GM19035 (cell line): ENCODE results near the gene GABRG3.

Experiments used
- ATAC-seq: cut with Tn5 transposase; IDR thresholded peaks from one replicate; pipeline ENCODE4 v1.9.1; 2021; ENCODE audit not compliant: unreplicated experiment

Gene GABRG3

DNA sequence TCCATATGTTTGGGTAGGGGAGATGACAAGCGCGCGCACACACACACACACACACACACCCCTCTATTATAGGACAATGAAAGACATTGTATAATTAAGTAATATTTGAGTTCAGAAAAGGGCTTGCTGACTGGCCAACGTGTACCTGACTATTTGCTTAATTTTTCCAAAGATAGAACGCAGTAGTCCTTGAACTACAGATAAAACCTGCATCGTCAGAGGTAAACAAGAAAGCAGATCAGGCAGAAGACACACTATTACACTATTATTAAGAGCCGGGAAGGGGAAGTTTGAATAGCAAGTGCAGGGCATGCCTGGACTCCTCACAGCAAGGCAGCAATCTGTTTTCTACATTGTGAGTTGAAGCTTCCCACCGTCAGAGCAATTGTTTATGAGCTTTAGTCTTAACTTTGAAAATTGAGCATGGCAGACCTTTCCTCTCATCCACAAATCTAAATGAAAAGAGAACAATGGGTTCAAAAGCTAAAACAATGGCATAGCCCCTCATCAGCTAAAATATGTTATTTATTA, 427.7 kb downstream of the GABRG3 start:
- ATAC-seq = no peak

DNA sequence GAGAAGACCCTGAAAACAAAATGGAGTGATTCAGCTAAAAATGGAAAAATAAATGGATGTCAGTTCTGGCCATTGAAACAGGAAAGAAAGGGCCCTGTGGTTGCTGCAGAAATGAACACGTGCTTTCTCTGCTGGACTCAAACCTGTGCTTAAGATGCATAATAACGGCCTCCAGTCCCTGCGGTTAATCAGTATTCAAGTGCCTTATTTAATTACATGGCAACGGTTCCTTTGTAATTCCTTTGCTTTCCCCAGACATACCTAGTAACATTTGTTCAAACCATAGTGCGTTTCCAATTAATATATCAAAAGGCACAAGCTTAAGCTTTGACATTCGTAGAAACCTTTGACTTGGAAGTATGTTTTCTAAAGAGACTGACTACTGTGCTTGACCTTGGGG, 428.3 kb downstream of the GABRG3 start:
- ATAC-seq = no peak

DNA sequence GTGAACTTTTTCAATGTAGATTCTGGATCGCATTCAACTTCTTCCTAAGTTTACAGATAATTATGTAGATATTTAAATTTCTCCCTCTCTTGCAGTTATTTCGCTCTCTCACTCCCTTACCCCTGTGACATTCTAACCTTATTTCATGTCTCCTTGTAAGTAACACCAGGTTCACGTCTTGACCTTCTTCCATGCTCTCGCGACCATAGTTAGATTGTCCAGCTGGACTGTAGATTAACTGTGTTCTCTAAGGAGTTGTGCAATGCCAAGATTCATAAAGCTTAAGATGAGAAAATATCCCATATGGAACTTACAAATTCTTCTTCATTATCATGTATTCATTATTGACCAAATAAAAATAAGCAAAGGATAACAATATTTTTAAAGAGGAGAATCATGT, 430.5 kb downstream of the GABRG3 start:
- no peak for ATAC-seq

DNA sequence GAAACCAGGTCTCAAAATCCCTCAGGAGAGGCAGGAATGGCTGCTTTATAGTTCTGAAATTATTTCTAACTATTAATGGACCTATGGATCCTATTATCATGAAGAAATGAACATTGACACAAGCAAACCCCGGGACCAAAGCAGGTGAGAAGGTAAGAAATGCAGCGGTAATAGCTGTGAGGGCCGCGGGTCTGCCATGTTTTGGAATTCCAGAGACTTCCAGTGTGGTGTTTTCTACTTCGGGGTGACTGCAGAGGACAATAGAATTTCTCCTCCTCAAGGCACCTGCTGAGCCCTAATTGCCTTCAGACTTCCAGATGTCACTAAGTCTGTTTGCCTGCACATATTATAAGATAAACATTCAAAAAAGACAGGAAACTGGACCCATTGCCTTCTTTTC, 437.4 kb downstream of the GABRG3 start:
- ATAC-seq = no peak

DNA sequence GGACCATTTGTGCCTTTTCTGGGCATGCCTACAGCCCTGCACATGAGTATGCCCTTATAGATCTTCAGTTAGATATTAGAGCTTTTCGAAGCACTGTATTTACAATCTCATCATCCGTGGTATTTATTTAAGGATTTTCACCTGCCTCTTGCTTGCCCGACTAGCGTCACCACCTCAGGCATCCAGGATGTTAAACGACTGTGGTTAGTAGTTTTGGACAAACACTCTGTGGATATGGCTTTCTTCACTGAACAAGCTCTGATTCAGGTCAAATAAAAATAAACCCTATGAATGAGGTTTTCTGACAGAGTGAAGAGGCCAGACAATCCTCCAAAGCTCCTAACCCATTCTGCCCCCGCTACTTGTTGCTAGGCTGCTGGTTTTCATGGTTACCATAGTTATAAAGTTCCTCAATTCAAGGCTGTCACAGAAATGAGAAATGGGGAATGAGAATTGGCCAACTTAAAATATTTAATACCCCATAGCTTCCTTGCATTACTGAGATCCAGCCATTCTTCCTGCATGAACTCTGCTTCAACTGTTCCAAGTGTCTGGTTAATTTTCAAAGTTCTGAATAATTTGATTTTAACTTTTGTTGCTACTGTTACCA, 440.1 kb downstream of the GABRG3 start:
- no peak for ATAC-seq

DNA sequence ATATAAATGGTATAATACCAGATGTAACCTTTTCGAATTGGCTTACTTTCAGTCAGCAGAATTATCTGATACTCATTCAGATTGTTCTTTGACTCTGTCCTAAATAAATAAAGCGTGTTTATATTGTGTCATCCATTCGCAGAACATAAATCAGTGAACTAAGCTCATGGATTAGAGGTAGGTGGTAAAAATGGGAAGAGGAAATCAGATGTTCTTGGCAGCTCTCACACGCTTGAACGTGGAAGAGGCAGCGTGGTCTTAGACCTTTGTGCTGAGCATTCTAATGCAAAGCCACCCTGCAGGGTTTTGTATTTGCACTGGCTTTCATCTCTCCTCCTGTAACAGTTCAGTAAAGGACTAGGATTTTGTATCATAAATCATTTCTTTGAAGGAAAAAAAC, 441.4 kb downstream of the GABRG3 start:
- no peak for ATAC-seq

DNA sequence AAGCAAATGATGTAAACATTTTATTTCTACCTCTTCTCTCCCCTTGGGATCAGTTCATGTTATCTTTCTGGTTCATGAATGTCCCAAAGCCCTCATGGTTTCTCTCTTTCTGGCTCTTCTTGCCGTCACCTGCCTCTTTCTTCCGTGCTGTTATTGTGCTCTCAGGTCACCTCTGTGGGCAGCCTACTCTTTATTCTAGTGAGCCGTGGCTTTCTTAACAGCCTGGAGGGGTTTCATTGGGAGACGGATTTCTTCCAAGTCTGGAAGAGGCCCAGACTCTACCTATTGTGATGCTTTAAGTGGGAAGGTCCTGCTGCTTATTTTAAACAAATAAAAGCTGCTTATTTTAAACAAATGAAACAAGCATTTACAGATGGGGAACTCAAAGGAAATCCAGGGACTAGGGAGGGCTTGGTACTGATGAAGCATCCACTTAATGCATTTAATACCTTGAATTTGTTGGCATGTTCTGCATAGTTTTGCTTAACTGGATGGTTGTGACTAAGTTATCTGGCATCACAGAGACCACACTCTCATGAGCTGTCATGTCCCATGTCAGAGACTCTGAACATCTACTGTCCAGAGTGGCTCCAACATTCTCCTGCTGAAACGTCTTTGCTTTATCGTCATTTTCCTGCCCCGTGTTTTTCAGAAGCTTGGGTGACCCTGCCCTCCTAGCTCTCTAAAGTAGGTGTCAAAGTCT, 443.3 kb downstream of the GABRG3 start:
- ATAC-seq = no peak

DNA sequence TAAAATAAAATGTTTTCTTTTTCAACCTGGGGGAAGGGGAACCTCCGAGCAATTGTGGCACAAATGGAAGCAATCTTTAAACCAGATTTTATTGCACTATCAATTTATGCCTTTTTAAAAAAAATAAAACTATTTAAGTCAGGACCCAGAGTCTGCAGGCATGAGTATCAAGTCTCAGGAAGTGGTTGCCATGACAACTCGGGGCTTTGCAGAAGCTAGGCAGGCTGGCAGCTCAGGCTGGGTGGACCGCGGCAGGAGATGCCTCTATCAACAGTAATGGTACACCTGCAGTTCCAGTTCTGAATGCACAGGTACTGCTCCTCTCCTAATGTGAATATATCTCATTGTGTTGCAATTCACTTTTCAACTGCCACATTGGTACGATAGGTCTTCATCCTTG, 447.7 kb downstream of the GABRG3 start:
- ATAC-seq = no peak

DNA sequence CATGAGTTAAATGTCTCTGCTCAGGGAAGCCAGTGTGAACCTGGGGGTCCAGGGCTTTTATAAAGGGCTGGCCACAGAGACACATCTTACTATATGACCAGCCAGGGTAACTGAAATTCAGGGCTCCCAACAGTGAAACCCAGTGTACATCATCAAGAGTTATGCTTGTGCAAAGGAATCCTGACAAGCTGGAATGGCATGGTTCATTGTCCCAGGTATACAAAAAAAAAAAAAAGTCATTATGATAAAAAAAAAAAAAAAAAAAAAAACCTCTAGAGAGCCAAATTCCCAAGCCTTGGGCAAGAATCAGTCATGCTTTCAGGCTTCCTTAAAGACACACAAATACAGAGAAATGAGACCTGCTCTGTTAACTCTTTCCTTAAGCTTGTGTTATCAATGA, 452.0 kb downstream of the GABRG3 start:
- no peak for ATAC-seq

DNA sequence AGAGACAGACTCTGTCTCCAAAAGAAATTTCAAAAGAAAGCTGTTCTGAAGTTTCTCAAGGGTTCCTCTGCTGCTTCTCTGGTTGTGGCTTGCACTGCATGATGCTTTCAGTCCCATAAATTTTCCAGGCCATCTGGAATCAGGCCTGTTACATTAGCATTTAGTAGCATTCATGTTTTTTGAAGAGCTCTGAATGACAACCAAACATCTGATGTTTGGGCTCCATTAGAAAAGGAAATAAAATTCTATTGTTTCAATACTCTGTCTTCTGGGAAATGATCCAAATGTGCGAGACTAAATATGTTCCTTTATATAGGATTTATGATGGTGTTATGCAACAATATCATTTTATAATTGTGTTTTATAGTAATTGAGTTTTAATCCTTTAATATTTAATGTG, 455.8 kb downstream of the GABRG3 start:
- ATAC-seq = no peak

DNA sequence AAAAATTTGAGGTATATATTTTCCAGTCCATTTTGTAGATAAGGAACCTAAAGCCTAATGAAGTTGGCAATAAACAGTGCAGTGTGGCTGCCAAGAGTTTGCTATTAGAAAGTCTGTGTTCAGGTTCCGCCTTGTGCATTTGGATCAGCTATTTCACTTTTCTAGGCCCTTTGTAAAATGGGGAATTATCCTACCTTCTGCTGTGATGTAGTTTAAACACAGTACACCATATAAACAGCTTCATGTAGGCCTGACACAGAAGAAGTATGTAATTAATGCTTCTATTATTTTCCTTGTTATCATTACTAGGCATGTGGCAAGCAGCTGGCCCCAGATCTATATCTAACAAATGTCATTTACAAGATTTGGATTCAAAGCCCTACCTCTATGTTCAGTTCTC, 456.3 kb downstream of the GABRG3 start:
- no peak for ATAC-seq

DNA sequence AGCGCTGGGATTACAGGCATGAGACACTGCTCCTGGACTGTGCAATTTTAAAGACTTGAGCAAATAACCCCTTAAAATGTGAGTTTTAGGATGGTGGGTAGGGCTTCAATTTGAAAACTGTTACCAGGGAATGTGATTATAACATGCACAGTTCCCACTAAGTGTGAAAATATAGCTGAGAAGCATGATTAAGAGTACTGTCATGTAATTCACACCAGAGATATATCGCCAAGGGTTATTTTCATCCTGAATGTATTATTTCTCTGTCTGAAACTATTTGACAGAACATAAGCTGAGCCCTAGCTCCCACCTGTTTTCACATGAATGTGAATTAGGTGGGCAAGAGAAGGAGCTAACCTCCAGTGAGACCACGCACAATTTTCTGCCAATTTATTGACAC, 457.2 kb downstream of the GABRG3 start:
- ATAC-seq = no peak

DNA sequence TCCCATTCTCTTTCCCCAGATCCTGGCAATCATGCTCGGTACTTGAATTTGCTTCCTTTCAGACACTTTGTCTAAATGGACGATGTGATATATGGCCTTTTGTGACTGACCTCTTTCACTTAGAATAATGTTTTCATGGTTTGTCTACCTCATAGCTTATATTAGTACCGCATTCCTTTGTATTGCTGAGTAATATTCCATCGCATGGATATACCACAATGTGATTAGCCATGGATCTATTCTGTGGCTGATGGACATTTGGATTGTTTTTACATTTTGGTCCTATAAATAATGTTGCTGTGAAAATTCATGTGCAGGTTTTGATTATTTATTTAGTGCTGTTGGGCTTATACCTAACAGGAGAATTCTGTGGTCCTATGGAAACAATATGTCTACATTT, 458.6 kb downstream of the GABRG3 start:
- no peak for ATAC-seq

DNA sequence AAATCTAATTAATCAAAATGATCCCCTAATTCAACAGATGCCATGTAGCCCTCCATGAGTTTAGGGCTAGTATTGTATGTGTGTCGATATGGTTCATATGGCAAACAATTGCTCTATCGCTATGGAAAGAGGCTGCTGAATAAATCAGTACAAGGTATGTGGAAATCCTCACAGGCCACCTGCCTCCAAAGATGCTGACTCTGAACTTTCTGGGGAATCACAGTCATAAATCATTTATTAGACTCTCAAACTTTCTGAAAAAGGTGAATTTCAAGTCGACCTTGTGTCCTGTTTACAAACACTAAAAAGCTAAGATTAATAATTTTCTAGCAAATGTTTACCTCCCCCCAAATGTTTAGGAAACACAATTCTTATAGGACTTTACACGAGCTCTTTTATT, 462.6 kb downstream of the GABRG3 start:
- no peak for ATAC-seq

DNA sequence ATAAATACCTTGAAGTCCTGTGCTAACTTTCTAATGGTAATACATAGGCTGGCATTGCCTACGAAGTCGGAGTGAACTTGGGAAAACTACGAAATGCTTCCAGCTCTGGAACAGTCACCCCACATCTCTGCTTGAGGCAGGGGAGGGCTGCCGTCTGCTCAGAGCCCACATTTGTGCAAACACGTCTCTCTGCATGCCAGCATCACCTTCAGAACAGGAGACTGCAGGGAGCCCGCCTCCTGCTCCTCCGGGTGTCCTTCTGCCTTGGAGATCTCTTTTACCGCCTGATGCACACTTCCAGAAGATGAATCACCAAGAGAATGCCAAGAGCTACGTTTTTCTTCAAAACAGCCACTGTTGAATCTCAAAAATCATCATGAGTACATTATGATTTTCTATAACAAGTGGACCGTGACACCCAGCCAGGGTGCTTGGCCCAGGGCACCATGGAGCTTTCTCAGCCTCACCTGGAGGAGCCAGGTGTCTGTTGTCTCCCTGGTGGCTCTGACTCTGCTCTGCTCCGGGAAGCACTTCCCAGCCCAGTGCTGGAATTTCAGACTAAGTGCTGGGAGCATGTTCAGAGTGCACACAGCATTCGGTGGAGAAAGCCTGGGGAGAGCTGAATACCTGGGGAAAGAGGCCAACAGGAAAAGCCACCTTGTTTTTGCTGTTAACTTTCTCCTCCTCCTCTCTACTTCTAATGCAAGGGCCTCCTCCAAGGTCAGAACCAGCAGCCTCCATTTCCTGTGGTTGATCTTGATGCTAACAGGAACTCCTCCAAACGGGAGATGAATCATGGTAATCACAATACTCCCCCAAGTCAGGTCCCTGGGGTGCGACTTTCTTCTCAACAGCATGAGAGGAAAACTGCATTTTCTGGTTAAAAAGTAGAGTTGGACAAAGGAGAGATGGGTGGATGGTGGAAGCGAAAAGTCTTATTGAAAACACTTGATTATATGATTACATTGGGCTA, 467.7 kb downstream of the GABRG3 start:
- no peak for ATAC-seq

DNA sequence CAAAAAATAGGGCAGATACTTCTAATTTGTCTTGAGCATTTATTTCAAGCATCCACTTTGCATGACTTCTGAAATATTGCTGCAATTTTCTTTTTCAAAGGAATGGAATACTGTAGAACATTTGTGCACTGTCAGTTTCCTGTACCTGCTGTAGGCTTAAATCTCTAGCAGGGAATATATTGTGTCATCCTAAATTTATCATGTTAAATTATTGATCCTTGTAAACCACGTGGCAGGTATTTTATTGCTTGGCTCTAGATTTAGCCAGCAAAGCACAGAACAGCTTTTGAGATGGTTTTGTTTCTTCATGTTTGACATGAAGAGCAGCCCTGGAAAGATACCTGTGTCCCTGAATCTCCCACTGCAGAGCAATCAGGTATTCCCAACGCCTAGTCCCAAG, 470.1 kb downstream of the GABRG3 start:
- no peak for ATAC-seq

DNA sequence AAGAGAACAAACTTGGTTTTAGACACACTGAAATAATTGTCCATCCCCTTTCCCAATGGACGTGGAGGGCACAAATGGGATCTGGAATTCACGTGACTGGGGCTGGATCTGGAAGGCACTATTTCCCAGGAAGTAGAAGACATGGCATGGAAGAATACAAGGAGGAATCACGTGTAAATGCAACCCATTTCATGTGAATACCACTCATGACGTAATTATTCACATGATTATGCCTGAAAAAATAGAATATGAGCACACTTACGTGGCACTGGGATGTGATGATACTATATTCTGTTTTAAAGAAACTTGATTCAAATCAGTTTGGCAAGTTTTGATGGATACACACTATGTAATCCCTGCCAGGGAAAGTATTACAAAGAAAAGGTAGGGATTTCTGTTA, 477.3 kb downstream of the GABRG3 start:
- ATAC-seq = no peak

DNA sequence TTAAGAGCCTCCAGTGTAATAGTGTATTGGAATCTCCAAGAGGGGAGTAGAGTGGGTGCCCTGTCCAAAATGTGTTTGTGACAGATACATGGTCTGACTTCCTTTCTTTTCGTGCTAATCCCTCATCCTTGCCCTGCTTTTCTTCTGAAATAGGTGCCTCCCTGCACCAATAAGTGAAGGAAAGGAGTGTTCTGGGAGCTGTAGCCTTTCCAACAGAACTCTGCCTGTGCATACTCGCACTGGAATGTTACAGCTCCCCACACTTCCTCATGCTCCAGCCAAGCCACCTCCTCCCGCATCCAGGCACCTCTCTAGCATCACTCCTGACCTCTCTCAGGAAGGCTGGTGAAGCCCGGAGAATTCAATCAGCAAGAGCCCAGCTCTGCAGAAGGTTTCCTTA, 478.0 kb downstream of the GABRG3 start:
- ATAC-seq = no peak

DNA sequence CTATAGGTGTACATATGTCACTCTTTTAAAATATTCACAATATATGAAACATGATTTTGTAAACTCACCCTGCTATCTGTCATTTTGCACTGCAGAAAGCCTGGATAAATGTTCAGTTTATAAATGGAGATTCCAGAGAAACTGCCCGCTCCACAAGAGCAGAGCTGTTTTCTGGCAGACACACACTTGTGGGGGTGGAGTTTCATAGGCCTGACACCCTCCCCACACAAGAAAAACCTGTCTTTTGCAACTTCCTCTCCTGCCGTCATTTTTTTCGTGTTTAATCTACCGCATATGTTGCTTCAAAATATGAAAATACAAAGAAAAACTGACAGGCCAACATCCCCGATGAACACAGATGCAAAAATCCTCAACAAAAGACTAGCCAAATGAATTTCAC, 479.0 kb downstream of the GABRG3 start:
- no peak for ATAC-seq

DNA sequence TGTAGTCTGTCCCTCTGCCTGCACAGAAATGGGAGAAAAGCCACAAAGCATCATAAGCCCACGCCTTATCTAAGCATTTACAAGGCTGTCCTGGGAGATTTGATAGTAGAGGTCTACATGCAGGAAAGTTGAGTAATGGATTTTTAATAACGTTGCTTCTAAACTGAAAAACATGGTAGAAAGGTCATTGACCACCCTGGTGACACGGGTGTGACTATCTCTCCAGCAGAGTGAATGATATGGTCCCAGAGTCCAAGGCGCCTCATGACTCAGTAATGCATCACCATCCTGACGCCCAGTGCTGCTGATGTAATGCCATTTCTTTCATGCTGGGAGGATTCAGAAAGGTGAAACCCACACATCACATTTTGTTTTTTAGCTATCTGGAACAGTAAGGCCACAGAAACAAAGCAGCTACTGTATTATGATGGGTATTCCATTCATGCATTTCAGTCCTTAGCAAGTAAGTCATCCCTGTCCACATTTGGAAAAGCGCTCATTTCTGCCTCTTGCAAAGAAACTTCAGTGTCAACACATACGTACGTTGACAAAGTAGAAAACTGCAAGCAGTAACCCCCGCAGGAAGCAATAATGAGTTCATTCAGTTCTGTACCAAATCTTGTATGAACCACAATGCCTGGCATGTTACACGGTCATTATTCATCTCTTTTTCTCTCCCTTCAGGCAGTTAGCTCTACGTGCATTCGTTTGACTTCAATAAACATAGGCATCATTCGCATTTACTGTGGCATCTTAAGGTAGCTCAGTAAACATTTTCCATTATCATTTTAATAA, 483.5 kb downstream of the GABRG3 start:
- ATAC-seq = no peak

DNA sequence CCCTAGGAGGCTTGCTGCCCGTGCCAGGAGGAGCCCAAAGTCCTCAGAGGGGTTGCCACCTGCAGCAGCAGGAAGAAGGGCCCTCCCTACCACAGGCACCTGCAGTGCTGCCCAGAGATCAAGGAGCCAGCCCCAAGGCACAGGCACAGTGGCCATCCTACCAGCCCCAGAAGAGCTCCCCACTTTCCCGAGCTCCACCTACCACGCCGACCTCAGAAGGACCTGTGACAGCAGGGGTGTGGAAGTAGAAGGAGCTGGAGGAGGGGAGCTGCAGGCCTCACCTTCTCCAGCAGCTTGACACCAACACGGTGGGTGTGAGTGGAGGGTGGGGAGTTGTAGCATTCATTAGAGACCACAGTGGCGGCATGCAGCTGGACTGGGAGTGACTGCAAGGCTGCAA, 485.8 kb downstream of the GABRG3 start:
- no peak for ATAC-seq
